Ureter (tissue), 1 donor: ENCODE results near the gene ATP5F1D. TPM values are rescaled to one million over a fixed set of nuclear protein-coding genes. Genes with fewer than 3 reads are reported as not detected.
A peak's percentile ranks its signal among the peaks of the same experiment; 100 is the strongest.

Experiments
- DNase-seq: peaks from one replicate; pipeline ENCODE4 v3.0.0-alpha.2; 2020; ENCODE audit warnings: low spot score
- total RNA-seq: library from RNA; stranded (reverse); gene quantifications from one replicate; pipeline ENCODE4 v1.2.4, GENCODE V29; 2023
- donor health status: DM: yes; HTN: yes; CAD: no.

Gene ATP5F1D
- total RNA-seq, 1 donor from 2014 or later, result 144 TPM

DNA sequence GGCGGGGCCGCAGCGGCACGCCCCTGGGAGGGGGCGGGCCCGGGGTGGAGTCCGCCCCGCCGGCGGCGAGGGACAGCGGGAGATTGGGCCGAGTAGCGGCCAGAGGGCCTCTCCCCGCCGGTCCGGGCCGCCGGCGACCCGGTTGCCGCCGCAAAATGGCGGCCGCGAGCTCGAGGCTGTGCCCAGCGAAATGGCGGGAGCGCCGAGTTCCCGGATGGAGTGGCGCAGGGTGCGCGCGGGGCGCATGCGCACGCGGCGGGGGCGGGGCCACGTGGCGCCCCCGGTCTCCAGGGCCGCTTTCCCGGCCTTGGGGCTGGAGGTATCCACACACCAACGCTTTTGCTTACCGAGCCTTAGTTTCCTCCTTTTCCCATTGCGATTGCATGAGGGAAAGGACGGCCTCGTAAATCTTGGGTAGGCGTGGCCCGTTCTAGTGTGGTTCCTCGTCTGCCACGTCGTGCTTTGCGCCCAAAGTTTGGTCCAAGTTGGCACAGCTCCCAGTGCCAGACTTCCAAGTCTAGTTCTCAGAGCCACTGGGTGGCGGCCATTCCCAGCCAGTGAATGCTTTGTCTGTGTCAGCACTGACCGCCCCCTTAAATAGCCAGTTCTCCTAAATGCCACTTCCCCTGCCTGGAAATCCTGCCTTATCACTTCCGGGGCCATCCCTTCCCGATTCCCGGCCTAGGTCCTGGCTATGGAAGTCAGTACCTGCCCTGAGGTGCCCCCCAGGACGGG is 28.1 kb downstream of the ATP5F1D start:
- DNase-seq, result peak; percentile 90

DNA sequence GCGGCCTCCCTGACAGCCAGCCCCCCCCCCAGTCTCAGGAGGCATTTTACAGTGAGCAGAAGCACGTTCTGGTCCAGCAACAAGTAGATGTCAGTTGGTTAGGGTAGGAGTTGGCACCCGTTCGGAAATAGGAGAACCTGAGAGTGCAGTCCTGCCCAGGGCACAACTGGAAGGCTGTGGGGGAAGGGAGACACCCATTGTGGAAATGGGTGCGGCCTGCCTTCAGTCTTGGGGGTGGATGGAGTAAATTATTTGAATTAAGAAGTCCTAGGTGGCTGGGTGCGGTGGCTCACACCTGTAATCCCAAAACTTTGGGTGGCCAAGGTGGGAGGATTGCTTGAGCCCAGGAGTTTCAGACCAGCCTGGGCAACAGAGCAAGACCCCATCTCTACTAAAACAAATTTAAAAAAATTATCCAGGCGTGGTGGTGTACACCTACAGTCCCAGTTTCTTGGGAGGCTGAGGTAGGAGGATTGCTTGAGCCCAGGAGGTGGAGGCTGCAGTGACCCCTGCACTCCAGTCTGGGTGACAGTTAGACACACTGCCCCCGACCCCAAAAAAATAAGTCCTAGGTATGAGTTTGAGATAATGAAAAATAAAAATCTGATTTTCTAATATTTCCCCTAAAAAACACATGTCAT is 28.8 kb downstream of the ATP5F1D start:
- no peak for DNase-seq

DNA sequence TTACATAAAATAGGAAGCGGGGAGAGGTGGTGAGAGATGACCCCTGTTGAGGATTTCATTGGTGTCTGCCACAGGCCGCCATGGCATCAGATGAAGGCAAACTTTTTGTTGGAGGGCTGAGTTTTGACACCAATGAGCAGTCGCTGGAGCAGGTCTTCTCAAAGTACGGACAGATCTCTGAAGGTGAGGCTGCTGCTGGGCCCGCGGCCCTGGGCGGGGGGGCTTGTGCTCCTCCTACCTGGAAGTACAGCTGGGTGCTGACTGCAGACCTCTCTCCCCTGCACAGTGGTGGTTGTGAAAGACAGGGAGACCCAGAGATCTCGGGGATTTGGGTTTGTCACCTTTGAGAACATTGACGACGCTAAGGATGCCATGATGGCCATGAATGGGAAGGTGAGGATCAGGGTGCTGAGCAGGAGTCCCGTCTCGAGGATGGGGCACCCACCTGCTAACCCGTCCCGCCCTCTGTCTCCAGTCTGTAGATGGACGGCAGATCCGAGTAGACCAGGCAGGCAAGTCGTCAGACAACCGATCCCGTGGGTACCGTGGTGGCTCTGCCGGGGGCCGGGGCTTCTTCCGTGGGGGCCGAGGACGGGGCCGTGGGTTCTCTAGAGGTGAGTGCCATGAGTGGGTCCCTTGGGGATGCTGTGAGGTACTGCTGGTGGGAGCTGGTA is 29.4 kb downstream of the ATP5F1D start:
- no peak for DNase-seq

DNA sequence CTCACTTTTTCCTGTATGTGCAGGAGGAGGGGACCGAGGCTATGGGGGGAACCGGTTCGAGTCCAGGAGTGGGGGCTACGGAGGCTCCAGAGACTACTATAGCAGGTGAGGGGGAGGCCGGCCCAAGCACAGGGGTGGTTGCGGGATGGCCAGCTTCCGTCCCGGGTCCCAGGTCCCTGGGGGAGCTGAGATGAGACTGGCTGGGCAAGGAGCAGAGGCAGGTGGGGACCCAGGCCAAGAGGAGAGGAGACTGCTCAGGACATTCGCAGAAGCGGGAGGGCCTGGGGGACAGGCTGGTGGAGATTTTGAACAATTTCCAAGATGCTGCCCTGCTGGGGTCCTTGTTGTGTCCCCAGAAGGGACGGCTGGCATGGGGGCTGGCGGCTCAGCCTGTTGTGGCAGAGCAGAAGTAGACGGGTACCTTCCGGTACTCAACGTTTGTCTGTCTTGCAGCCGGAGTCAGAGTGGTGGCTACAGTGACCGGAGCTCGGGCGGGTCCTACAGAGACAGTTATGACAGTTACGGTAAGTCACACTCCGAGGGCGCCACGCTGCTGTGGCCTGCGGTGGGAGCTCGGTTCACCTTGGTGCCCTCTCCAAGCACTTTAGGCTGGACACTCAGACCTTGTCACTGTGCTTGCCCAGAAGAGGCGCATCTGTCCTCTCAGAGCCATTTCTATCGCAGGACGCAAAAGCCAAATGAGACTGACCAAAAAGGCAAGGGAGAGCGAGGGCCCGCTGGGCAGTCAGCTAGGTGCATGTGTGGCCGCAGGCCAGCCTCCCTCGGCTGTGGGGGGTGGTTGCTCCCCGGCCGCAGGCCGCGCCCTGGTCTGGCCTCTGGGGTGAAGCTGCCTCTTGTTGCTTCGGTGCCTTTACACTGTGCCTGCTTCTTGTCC is 30.2 kb downstream of the ATP5F1D start:
- DNase-seq, result no peak

DNA sequence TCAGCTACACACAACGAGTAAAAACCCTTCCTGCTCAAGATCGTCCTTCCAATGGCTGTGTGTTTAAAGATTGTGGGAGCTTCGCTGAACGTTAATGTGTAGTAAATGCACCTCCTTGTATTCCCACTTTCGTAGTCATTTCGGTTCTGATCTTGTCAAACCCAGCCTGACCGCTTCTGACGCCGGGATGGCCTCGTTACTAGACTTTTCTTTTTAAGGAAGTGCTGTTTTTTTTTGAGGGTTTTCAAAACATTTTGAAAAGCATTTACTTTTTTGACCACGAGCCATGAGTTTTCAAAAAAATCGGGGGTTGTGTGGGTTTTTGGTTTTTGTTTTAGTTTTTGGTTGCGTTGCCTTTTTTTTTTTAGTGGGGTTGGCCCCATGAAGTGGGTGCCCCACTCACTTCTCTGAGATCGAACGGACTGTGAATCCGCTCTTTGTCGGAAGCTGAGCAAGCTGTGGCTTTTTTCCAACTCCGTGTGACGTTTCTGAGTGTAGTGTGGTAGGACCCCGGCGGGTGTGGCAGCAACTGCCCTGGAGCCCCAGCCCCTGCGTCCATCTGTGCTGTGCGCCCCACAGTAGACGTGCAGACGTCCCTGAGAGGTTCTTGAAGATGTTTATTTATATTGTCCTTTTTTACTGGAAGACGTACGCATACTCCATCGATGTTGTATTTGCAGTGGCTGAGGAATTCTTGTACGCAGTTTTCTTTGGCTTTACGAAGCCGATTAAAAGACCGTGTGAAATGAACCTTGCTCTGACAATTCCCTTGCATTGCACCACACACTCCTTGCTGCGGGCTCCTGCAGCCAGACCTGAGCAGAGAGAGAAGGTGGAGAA is 31.1 kb downstream of the ATP5F1D start:
- no peak for DNase-seq

- no peak for DNase-seq
Measured at GRCh38 chr19:1273263-1274041, 31.9 kb downstream of the ATP5F1D start.

DNA sequence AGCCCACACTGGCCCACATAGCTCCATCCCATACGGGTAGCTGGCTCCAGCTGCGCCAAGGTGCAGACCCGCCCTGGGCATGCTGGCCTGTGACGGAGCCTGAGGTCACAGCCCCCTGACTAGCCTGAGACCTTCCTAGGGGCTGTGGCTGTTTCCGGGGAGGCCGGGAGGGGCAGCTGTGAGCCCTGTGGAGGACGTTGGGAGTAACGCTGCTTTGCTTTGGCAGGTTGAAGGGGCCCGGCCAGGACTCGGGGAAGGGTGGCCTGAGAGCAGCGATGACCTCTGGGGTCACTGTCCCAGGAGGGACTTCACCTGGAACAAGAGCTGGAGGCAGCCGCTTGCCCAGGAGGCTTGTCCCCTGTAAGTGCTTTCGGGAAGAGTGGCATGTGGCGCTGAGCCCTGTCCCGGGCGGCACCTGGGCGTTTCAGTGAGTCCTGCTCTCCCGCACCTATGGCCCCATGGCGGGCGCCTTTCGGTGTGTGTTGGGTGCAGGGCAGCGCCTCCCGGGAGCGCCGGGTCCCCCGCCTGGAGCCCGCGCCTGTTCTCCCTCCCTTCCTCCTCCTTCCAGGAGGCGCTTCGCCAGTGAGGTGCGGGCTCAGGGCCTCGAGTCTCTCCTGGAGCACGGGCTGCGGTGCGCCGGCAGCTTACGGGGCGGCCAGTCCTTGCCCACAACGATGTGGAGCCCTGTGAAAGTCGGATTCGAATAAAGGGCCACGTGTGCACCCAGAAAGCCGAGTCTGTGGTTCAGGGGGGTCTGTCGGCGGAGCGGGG is 32.7 kb downstream of the ATP5F1D start:
- no peak for DNase-seq

DNA sequence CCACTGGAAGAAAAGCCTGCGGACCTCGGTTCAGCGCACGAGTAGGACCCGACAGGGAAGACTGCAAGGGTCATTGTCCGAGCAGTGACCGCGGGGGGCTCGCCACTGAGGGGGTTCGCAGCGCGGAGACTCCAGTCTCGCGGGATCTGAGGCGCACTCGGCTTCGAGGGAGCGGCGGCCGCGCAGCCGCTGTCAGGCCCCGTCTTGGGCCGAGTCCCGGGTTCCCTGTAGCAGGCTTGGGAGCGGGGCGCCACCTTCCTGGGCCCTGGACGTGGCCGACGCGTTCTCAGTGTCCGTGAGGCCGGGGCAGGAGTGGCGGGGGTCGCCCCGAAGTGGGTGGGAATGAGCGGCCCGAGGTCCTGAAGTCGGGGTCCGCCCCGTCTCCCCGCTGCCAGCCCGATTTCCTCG is 33.3 kb downstream of the ATP5F1D start:
- DNase-seq, result no peak

DNA sequence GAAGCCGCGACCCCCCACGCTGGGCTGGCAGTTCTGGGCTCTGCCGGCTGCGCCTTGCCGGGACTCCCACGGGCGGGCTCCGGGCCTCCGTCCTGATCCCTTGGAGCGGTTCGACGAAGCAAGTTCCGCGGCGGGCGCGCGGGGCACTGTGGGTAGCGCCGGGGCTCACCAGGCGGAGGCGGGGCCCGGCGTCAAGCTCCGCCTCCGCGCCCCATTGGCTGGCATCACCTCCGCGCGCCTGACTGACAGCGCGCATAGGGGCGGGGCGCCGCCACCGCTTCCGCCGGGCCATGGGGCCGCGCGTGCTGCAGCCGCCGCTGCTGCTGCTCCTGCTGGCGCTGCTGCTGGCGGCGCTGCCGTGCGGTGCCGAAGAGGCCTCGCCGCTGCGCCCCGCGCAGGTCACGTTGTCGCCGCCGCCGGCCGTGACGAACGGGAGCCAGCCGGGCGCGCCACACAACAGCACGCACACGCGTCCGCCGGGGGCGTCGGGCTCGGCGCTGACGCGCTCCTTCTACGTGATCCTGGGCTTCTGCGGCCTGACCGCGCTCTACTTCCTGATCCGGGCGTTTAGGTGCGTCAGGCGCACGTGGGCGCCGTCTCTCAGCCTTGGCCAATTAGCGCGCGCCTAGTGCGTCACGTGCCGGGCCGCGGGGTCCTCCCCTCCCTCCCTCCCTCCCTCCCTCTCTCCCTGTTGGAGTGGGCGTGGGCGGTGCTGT is 33.9 kb downstream of the ATP5F1D start, which contains the start of gene FAM174C:
FAM174C (plus strand) TSS at position 271 of the 716 bp plus-strand sequence; CDS start at position 291, 20 bp downstream.
- DNase-seq, result peak; percentile 98

GRCh38 chr19:1275976-1276627 is 34.6 kb downstream of the ATP5F1D start:
- no peak for DNase-seq

DNA sequence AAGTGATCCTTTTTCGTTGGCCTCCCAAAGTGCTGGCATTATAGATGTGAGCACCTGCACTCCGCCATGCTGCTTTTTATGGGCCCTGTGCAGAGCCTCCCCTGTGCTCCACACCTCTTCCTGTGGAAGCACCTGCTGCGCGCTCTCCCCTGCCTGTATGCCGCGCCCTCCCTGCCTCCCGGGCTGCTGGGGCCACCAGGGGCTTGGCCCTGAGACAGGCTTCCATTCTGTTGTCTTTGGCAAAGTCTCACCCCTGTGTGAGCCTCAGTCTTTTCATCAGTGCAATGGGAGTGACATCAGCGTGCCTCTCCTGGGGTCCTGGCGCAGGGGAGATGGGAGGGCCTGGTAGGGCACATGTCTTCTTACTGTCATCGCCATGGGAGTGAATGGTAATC is 35.1 kb downstream of the ATP5F1D start:
- DNase-seq, result no peak

DNA sequence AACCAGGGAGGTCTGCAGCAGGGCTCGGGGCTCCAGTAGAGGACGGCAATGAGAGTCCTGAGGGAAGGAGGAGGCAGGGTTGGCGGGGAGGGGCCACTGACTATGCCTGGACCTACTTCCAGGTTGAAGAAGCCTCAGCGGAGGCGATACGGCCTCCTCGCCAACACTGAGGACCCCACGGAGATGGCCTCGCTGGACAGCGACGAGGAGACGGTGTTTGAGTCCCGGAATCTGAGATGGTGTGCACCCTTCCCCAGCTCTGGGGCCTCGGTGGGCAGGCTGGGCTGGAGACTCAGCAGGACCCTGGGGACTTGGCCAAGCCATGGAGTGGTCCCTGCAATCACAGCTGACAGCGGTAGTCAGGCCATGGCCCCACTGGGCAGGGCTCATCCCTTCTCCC is 35.5 kb downstream of the ATP5F1D start:
- DNase-seq, result no peak

- DNase-seq, result no peak
Measured at GRCh38 chr19:1278074-1278473, 36.5 kb downstream of the ATP5F1D start.

GRCh38 chr19:1278713-1279660 is 37.4 kb downstream of the ATP5F1D start:
- DNase-seq, result no peak

DNA sequence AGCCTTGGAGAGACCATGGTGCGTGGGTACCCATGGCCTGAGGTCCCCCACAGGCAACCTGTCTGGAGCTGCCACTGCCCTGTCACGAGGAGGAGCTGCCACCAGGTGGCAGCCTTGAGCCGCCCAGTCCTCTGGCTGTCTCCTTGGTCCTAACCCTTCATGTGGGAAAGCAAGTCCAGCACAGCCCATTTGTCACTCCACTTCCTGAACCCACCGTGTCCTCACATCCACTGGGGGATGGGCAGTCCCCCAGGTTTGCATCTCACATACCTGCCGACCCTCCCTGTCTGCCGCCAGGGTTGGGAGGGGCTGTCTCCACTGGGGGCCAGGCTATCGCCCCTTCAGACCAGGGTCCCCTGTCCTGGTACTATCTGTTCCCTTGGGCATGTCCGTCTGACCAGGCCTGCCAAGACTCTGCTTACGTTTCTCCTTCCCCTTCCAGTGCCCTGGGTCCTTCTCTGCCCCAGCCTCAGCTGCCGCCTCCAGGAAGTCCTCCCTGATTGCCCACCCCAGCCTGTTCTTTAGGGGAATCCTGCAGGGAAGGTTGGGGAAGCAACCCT is 38.3 kb downstream of the ATP5F1D start:
- peak; percentile 87 for DNase-seq
